ENCODE results near the gene SMIM1.

GRCh38 chr1:3789421-3790300, 17.1 kb downstream of the SMIM1 start:
- TF ChIP-seq POLR2AphosphoS5 (IDR thresholded peaks at IDR 0.05; ENCODE audit: low read depth): no peak
- no peak for TF ChIP-seq JUNB (IDR thresholded peaks at IDR 0.05; ENCODE audit: unreplicated experiment)
- TF ChIP-seq CTCF (conservative IDR thresholded peaks at IDR 0.05; ENCODE audit: low read depth in 2 of 2): no peak
- TF ChIP-seq EZH2 (IDR thresholded peaks at IDR 0.05; ENCODE audit: low read depth, unreplicated experiment): no peak
- no peak for TF ChIP-seq STAT1 (IDR thresholded peaks at IDR 0.05; ENCODE audit: unreplicated experiment)
- TF ChIP-seq REST (IDR thresholded peaks at IDR 0.05; ENCODE audit: unreplicated experiment): no peak
- no peak for TF ChIP-seq EZH2phosphoT487 (IDR thresholded peaks at IDR 0.05; ENCODE audit: unreplicated experiment)
- TF ChIP-seq ETS1 (IDR thresholded peaks at IDR 0.05): no peak
- TF ChIP-seq CREB1 (CRISPR knock-in tag; IDR thresholded peaks at IDR 0.05; ENCODE audit: low read depth): no peak
- no peak for TF ChIP-seq ZNF114 (CRISPR knock-in tag; IDR thresholded peaks at IDR 0.05)
- TF ChIP-seq NANOG (IDR thresholded peaks at IDR 0.05; ENCODE audit: borderline replicate concordance): no peak
- no peak for TF ChIP-seq ZNF331 (CRISPR knock-in tag; IDR thresholded peaks at IDR 0.05; ENCODE audit: low read depth)
- no peak for TF ChIP-seq ZNF462 (CRISPR knock-in tag; IDR thresholded peaks at IDR 0.05)

Data from GM23338 (cell line).